WTC11 (cell line): ENCODE data around the gene CCDC121. TPM values are rescaled to one million over a fixed set of nuclear protein-coding genes. Genes with fewer than 3 reads are reported as not detected.

ENCODE experiments used
- ATAC-seq: fragments of 200-7000 bp; cut with Tn5 transposase; 2 replicates; pipeline ENCODE4 v1.10.0; 2021; ENCODE audit warnings: mild to moderate bottlenecking, moderate library complexity
- CTCF ChIA-PET: fragments of 300-600 bp; sonication (Branson Sonifier 250); formaldehyde crosslinking; loops from one replicate; lab custom pipeline; 2021; ENCODE audit warnings: antibody characterized with exemption; lab: Charles Lee
- POLR2A ChIA-PET: fragments of 350-600 bp; sonication (Branson Sonifier 250); formaldehyde crosslinking; loops from one replicate; lab custom pipeline; 2021; ENCODE audit warnings: antibody characterized with exemption; lab: Charles Lee
- DNase-seq: peaks from one replicate; pipeline ENCODE4 v3.0.0; 2021; ENCODE audit warnings: low spot score
- H3K27ac Mint-ChIP-seq: 2 replicates; pipeline ENCODE4 v1.8.0; 2021; ENCODE audit warnings: mixed read lengths
- H3K27me3 Mint-ChIP-seq: 2 replicates; pipeline ENCODE4 v1.8.0; 2021; ENCODE audit warnings: low read depth, mild to moderate bottlenecking, moderate library complexity, mixed read lengths
- H3K36me3 Mint-ChIP-seq: 2 replicates; pipeline ENCODE4 v1.8.0; 2021; ENCODE audit warnings: mixed read lengths
- H3K4me1 Mint-ChIP-seq: 2 replicates; pipeline ENCODE4 v1.8.0; 2022; ENCODE audit warnings: mixed read lengths
- H3K4me3 Mint-ChIP-seq: 2 replicates; pipeline ENCODE4 v1.8.0; 2021; ENCODE audit warnings: mild to moderate bottlenecking, moderate library complexity, mixed read lengths
- H3K9me3 Mint-ChIP-seq: 2 replicates; pipeline ENCODE4 v1.8.0; 2021; ENCODE audit warnings: mixed read lengths
- ARID4B ChIP-seq: sonication (generic); formaldehyde crosslinking; IDR thresholded peaks from 2 replicates; pipeline ENCODE4 v1.8.0; 2023; ENCODE audit warnings: missing genetic modification reagents, mild to moderate bottlenecking, borderline replicate concordance
- total RNA-seq: library from RNA; stranded (reverse); gene quantifications from 3 replicates; pipeline ENCODE4 v1.2.3, GENCODE V29; 2021

CCDC121 gene
- total RNA-seq, 1 experiment from 2014 or later = 2.0 TPM

GRCh38 chr2:27581417-27582128, 47.2 kb downstream of the CCDC121 start:
- ATAC-seq (no peak), DNase-seq (no peak)
- CTCF ChIA-PET = no interaction called here
- no peak overlapping the region for H3K27ac Mint-ChIP-seq
- H3K4me3 Mint-ChIP-seq = no peak overlapping the region
- no peak for TF ChIP-seq ARID4B (CRISPR knock-in tag)
- peaks cover 21% of the 10 kb centered on the region for H3K9me3 Mint-ChIP-seq
- peaks cover 19% of the 10 kb centered on the region for H3K4me1 Mint-ChIP-seq
- H3K36me3 Mint-ChIP-seq = no peaks in the 10 kb centered on the region; the same call in 1 of the 2 replicates
- peaks cover 60% of the 10 kb centered on the region for H3K27me3 Mint-ChIP-seq
- POLR2A ChIA-PET = no interaction called here

Other genes starting within 250 kb of the CCDC121 start
- gene ZNF513, start 248.3 kb downstream of the CCDC121 start, total RNA-seq = 23.6 to 27.4 TPM (median 24.5 TPM) in 3 replicates
- 140 to 193 TPM (median 147 TPM) in 3 replicates for gene PPM1G, start 219.4 kb downstream of the CCDC121 start, total RNA-seq
- 108 to 110 TPM (median 108 TPM) in 3 replicates for gene NRBP1, start 200.4 kb downstream of the CCDC121 start, total RNA-seq
- gene KRTCAP3, start 186.6 kb downstream of the CCDC121 start, total RNA-seq = 41.9 to 50.0 TPM (median 49.2 TPM) in 3 replicates
- gene IFT172, start 139.3 kb downstream of the CCDC121 start, total RNA-seq = 19.8 to 25.3 TPM (median 22.7 TPM) in 3 replicates
- 12.5 to 14.1 TPM (median 13.0 TPM) in 3 replicates for gene FNDC4, start 133.8 kb downstream of the CCDC121 start, total RNA-seq
- 0.64 to 1.1 TPM (median 0.72 TPM) in 3 replicates for gene GCKR, start 132.2 kb downstream of the CCDC121 start, total RNA-seq
- gene ZNF512, start 46.0 kb downstream of the CCDC121 start, total RNA-seq = 31.1 to 34.2 TPM (median 33.2 TPM) in 3 replicates
- 35.9 to 38.4 TPM (median 37.8 TPM) in 3 replicates for gene GPN1, start within 50 bp of the CCDC121 start, total RNA-seq
- gene SUPT7L, start 34.6 kb upstream of the CCDC121 start, total RNA-seq = 22.6 to 24.1 TPM (median 23.8 TPM) in 3 replicates
- 17.8 to 20.1 TPM (median 19.3 TPM) in 3 replicates for gene SLC4A1AP, start 34.9 kb upstream of the CCDC121 start, total RNA-seq
- gene MRPL33, start 142.7 kb upstream of the CCDC121 start, total RNA-seq = 52.5 to 60.6 TPM (median 58.3 TPM) in 3 replicates